Measurements from ENCODE around the gene RNPS1.
"Not testable (repeated sequence)": the region's sequence is repeated elsewhere in the genome, so short reads cannot be mapped to it uniquely, and the experiment has no call there.

The RNPS1 gene

DNA sequence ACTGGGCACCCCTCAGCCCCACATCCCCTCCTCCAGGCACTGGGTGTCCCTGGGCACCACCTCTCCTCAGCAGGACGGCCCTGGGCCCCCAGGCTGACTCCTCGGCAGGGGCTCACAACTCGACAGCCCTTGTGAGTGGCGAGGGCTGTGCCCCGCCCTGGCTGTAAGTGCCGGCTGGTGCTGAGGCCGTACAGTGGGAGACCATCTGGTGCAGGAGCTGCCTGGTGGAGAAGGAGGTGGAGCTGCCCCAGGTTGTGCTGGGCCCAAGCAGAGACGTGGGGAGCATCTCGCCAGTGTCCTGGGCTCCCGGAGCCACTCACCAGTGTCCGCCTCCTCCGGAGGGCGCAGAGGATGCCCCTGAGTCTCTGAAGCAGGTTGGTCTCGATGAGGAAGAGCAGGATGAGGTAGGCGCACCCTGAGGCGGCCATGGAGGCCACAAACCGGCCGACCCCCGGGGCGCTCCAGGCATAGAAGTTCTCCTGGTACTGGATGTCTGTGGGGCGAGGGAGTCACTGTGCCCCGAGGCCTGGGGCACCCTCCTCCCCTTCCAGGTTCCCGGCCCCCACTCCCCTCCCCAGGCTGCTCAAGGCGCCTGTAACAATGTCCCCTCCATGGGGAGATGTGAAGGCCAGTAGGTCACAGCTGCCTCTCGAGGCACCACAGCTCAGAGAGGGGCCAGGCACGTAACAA, 15.1 kb upstream of the RNPS1 start:
- DNase-seq (ENCODE audit: low read depth in 2 of 3, low spot score in 1 of 3) = no peak

DNA sequence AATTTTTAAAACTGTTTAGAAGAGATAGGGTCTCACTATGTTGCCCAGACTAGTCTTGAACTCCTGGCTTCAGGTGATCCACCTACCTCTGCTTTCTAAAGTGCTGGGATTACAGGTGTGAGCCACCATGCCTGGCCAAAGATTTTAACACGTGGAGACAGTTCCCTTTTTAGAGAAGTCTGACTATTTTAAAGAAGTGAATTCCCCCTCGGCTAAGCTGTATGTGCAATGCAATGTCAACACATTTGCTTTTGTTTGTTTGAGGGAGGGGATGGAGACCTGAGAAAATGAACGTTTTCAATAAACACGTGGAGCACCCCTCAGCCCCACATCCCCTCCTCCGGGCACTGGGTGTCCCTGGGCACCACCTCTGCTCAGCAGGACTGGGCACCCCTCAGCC, 14.3 kb upstream of the RNPS1 start:
- DNase-seq (ENCODE audit: low read depth in 2 of 3, low spot score in 1 of 3) = no peak

DNA sequence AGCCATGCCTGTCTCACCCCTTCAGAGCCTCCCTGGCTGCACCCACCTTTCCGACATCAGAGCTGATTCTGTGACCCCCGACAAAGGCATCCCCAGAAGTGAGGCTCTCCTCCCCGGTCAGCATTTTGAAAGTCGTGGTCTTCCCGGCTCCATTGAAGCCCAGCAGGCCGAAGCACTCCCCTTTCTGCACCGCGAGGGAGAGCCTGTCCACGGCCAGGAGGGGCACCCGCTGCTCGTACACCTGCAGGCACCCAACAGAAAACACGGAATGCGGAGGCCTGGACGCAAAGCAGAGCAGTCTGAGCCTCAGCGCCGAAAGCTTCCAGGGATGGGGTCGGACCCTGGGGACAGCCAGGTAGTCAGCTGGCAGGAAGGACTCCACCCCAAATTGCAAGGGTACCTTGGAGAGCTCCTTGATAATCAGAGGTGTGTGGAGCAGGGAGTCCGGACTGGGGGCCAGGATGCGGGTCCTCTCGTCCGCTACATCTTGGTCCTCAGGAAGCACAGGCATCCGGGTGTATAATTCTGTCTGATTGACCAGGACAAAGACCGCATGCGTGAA, 13.1 kb upstream of the RNPS1 start:
- no peak for DNase-seq (ENCODE audit: low read depth in 2 of 3, low spot score in 1 of 3)

DNA sequence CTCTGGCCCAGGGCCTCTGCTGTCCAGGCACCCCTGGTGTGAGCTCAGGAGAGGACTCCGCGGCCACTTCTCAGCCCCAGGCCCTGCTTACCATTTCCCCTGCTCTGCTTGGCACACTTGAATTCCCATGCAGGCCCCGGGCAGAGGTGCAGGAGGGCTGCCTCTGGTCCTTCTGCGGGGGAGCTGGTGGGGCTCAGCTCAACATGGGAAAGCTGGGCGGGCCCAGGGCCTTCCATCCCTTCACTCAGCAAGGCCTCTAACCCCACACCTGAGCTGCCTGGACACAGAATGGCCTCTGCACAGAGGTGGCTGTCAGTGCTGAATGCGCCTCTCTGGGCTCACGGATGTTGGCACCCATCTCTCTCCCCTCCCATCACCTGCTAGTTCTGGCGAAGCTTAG, 12.5 kb upstream of the RNPS1 start:
- no peak for DNase-seq (ENCODE audit: low read depth in 2 of 3, low spot score in 1 of 3)

DNA sequence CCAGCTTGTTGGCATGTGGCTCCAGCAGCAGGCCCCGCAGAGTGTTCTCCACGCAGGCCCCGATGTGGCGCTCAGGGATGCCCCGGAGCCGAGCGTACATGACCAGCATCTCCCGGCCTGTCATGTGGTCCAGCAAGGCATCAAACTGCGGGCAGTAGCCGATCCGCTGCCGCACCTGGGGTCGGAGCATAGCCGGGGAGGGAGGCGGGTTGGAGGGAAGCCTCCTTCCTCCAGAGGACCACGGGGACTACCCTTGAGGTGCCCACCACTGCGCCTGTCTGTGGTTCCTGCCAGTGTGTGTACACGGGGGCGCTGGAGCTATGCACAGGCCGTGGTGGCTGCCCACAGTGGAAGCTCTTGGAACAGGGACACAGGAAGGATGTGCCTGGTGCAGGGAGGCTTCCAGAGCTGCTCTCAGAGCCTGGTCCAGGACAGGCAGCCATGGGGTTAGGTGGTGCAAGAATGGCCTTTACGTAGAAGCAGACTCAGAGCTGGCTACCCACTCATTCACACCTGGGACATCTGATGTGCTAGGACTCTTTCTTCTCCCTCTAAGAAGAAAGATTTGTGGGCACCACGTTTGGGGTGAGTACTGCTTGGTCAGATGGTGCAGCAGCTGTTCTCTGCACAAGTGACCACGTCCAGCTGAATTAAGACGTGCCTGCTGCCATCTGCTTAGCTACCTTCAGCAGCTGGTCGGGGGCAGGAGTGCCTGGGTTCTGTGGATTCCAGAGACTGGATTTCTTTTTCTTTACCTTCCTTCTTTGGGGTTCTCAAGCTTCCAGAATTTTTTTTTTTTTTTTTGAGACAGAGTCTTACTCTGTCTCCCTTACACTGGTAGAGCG, 11.3 kb upstream of the RNPS1 start:
- DNase-seq (ENCODE audit: low read depth in 2 of 3, low spot score in 1 of 3) = no peak

DNA sequence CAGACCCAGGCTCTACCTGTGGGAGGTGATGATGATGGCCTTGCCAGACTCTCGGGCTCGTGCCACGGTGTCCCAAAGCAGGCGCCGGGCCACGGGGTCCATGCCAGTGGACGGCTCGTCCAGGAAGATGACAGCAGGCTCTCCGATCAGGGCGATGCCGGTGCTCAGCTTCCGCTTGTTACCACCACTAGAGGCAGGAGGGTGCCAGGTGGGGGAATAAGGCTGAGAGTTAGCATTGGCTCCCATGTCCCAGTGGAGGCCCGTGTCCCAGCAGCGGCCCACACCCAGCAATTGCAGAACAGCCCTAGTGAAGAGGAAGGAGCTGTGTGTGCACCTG, 10.3 kb upstream of the RNPS1 start:
- DNase-seq (ENCODE audit: low read depth in 2 of 3, low spot score in 1 of 3) = no peak

DNA sequence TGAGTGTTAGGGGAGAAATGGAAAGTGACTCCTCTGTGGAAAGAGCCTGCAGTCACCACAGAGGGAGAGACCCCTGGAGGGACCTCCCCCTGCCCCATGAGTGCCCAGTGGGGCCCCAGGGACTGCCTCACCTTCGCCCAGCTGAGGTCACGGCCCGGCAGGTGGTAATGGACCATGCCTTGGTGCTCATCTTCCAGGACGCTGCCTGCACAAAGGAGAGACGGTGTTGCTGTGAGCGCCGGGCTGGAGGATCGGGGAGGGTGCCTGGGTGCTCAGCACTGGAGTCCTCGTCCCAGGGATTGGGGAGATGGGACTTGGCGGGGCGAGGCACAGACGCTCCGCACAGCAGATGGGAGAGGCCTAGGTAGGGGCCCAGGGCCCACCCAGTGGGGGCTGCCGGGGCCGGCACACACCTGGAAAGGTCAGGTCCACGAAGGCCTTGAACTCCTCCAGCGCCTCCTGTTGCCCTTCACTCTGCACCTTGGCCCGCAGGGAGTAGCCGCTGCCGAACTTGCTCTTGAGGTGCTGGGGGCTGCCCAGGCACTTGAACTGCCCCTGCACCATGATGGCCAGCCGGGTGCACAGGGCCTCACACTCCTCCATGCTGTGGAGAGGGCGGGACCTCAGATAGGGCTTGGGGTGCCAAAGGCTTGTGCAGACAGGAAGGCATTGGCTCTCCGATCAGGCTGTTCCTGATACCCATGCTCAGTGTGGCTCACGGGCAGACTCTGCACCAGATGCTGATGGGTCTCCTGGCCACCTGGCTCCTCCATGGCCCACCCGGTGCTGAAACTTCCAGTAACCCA, 9.7 kb upstream of the RNPS1 start:
- DNase-seq (ENCODE audit: low read depth in 2 of 3, low spot score in 1 of 3) = no peak

DNA sequence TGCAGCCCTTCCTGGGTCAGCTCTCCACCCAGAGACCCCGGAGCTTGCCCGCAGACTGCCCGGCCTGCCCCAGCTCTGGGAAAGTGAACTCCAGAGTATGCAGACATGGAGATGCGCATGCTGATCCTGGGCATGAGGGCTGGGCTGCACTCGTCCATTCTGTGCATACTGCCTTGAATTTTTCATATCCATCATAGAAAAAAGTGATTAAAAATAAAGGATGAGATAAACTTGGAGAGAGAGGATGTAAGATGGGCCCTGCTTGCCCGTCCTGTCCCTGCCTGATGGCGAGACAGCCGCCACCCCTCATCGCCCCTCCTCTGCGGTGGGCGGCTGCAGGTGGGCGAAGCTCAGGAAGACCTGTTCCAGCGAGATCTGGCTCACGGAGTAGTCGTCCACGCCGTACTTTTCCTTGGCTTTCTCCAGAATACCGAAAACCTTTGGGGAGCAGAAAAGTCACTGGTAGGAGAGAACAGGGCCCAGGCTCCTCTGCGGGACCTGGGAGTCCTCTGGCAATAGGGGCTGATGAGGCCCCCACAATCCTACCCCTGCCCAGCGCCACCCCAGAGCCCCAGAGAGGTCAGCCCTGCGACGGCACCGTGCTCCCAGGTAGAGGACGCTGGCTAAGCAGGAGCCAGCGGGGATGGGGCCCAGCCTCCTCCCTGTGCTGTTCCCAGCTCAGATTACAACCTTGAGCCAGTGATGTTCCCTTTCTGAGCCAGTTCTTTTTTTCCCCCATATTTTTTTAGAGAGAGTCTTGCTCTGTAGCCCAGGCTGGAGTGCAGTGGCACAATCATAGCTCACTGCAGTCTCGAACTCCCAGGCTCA, 8.7 kb upstream of the RNPS1 start:
- DNase-seq (ENCODE audit: low read depth in 2 of 3, low spot score in 1 of 3) = no peak

DNA sequence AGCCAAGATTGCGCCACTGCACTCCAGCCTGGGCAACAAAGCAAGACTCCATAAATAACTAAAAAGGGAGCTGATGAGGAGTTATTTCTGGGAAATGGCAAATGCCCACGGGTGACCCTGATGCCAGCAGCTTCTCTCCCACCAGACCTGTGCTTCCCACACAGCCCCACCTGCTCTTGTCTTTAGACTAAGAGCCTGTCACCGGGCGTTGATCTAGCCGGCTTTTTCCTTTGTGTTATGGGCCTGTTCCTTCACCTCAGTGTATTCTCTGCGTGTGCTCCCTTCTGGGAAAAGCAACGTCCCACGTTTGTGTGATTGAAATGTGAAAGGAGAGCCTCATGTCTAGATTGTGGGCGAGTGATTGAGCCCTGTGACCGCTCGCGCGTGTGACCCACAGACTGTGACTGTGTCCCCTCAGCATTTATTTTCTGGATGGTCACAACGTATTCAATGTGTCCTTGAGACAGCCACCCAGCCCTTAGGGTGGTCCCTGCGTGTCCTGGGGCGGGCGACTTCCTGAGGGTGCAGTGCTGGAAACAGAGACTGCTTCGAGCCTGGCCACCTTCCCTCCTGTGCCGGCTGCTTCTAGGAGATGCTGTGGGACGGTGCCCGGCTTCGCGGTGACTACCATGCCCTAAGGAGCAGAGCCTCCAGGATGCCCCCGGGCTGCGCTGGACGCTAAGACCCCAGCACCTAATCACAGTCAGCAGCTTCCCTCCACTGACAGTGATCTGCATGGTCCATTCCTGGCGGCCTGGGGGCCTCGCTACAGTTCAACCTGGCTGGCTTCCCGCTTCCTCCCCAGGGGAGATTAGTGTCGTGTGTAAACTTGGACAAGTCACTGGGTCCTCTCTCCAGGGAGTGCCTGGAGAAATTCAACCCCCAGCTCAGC, 7.8 kb upstream of the RNPS1 start:
- DNase-seq (ENCODE audit: low read depth in 2 of 3, low spot score in 1 of 3) = no peak

DNA sequence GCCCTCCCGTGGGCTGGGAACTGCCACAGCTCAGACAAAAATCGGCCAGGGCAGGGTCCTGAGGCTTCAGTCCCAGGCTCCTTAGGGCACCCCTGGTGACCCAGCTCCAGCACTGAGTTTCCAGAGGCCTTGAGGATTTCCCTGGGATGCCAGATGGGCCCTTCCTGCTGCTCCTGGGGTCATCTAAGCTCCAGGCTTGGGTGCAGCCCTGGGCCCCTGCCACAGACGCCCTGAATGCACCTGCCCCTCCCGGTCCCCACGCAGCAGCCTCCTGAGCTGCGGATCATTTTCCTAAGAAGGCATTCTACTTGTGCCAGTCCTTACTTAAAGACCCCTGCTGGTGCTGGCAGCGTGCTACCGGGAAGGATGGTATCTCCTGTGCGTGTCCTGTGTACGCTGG, 6.0 kb upstream of the RNPS1 start:
- no peak for DNase-seq (ENCODE audit: low read depth in 2 of 3, low spot score in 1 of 3)

DNA sequence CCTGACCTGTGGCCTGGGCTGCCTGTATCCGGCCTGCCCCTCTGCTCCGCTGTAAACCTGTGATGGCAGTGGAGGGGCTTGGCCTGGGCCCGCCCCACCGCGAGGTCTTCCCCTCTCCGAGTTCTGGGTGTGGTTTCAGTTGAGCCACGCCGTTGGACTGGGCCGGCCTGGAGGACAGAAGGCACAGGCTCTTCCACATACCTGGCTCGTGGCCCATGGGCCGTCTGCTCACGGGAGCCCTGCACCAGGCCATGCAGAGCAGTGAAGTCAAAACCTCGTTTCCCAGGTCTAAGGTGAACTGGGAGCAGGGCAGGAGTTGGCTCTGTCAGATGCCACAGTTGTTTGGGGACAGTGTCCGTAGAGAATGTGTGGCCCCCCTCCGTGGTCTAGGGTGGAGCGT, 5.6 kb upstream of the RNPS1 start:
- DNase-seq (ENCODE audit: low read depth in 2 of 3, low spot score in 1 of 3) = no peak

DNA sequence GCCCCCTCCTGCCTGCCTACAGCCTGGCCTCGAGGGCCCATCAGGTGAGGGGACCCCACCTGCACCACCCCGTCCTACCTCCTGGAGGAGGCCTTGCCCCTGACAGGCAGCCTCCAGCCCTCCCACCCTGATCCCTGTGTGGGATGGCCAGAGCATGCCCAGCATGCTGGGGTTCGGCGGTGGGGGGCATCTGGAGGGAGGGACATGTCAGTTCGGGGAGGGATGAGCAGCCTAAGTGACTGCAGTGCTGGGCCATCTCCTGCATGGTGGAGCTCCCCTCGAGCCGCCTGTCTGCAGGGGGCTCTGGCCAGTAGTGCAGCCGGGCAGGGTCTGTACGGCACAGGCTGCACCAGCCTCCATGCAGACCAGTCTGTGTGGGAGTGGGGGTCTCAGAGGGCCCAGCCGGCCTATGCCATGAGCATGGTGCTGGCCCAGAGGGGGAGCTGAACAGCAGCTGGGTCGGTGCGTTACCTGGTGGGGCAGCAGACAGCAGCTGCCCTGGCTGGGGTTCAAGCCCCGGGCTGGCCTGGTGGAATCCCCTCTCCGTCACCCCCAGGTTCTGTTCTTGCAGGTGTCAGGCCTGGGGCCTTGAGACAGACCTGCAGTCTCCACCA, 4.0 kb upstream of the RNPS1 start:
- no peak for DNase-seq (ENCODE audit: low read depth in 2 of 3, low spot score in 1 of 3)

DNA sequence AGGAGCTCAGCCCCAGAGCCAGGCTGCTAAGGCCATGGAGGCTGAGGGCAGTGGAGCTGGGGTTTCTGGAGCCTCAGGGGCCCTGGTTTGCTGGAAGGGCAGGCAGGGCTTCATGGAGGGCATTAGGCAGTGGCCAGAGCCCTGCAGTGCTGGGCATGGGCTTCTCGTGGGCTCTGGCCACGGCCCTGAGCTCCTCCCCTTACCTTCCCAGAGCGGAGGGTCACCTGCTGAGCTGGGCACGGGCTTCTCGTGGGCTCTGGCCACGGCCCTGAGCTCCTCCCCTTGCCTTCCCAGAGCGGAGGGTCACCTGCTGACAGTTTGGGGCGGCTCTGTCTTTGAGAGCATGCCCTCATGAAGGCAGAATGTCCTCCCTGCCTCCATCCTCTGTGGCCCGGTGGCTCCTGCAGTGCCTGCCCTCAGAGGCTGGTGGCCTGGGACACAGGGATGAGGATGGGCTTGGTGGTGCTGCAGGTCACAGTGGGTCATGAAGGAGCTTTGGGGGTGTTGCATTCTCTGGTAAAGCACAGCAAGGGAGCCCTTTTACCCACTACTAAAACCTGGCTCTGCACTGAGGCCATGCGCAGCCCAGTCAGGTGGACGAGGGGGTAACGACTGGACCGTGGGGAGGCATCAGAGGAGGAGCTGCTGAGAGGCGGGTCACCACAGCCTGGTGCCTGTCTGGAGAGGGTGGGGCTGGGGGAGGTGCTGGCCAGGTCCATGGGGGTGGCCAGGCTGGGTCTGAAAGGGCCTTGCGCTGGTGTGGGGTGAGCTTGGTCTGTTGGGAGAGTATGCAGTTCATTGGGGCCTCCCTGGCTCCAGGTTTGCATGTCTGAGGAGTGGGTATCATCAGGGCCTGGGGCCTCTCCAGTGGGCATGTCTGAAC, 2.9 kb upstream of the RNPS1 start:
- DNase-seq (ENCODE audit: low read depth in 2 of 3, low spot score in 1 of 3) = no peak

DNA sequence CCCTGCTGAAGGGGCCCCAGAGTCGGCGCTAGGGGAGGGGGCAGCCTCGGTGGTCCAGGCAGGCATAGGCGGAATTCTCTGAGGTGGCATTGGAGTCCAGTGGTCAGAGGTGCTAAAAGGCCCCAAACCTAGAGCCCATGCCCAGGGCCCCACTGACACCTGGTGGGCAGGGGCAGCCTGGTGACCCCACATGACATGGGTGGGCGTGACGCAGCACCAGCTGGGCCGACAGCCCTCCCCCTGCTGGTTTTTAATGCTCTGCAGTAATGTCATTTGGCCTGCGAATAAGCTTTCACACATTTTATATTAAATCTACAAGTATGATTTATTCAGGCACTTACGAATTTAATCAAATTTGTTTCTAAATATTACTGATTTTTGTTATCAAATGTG, 2.1 kb upstream of the RNPS1 start:
- DNase-seq (ENCODE audit: low read depth in 2 of 3, low spot score in 1 of 3) = no peak

DNA sequence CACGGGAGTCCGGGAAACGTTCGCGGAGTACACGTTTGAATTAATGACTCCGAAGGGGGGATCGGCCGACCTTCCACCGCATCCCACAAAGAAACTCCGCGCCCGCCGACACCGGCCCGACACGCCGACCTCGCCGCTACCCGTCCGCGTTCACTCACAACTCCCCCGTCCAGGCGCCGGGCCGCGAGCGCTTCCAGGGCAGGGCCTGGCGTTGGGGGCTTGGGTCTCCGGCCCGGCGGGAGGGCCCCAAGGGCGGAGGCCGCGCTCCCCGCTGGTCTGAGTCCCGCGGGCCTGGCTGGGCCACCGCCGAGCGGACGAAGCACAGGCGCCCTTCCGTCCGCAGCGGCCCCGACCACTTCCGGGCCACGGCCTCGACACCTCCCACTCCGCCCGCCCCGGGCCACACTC, 417 bp downstream of the RNPS1 start:
- not testable (repeated sequence) for DNase-seq (ENCODE audit: low read depth in 2 of 3, low spot score in 1 of 3)

DNA sequence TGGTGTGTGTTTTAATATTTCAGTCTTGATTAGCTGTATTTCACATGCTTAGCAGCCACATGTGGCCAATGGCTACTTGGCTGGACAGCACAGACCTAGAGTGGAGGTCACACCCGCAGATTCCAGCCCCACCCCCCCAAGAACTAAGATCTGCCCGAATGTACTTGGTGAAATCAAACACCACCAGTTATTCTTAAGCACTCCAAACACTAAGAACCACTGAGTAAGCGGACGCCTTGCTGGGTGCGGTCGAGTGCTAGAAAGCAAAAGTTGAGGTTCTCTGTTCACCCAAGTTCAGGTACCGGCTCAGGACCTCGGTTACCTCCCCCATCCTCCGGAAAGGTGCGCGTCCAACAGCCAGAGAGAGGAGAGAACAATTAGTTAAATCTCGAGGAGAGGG, 1.0 kb downstream of the RNPS1 start:
- not testable (repeated sequence) for DNase-seq (ENCODE audit: low read depth in 2 of 3, low spot score in 1 of 3)

DNA sequence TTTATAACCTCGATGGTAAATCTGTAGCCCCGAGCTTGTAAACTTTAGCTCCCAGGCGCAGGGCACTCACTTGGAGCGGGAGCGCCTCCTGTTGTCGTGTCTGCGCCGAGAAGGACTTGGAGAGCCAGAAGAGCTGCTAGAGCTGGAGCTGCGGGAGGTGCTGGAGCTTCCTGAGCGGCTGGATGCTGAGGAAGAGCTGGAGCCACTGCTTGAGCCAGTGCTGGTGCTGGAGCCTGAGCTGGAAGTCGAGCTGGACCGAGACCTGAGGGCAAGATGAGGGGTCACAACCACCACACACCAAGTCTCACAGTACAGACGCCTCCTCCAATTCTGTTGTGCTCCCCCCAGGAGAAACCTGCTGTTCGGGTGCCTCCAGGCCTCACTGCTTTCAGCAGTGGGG, 4.9 kb downstream of the RNPS1 start:
- DNase-seq (ENCODE audit: low read depth in 2 of 3, low spot score in 1 of 3) = not testable (repeated sequence)

DNA sequence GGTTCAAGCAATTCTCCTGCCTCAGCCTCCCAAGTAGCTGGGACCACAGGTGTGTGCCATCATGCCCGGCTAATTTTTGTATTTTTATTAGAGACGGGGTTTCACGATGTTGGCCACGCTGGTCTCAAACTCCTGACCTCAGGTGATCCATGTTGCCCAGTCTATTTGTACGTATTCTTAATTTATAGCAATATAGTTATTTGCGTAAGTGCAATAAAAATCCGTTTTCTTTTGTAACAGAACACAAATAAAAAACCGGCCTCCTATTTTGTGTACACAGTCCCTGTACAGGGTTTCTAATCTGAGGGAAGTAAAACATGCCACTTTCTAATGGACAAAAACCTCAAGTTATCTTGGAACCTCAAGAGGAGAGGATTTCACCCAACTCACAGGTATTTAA, 7.7 kb downstream of the RNPS1 start:
- DNase-seq (ENCODE audit: low read depth in 2 of 3, low spot score in 1 of 3) = no peak
